ENCODE measurements around the gene ZNF142. TPM values are rescaled to one million over a fixed set of nuclear protein-coding genes. Genes with fewer than 3 reads are reported as not detected.
"Not testable (repeated sequence)": the region's sequence is repeated elsewhere in the genome, so short reads cannot be mapped to it uniquely, and the experiment has no call there.

Gene ZNF142
- total RNA-seq, 1 donor from 2014 or later: 38.3 TPM

DNA sequence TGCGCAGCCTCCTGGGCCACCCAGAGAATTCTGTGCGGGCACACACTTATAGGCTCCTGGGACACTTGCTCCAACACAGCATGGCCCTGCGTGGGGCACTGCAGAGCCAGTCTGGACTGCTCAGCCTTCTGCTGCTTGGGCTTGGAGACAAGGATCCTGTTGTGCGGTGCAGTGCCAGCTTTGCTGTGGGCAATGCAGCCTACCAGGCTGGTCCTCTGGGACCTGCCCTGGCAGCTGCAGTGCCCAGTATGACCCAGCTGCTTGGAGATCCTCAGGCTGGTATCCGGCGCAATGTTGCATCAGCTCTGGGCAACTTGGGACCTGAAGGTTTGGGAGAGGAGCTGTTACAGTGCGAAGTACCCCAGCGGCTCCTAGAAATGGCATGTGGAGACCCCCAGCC is 39.5 kb upstream of the ZNF142 start:
- Mint-ChIP-seq H3K9me3 (no peaks in the 10 kb centered on the region), H3K36me3 (peaks cover 9% of the 10 kb centered on the region), H3K4me3 (no peak overlapping the region), H3K4me1 (ENCODE audit: unreplicated experiment) (no peaks in the 10 kb centered on the region), H3K27me3 (no peaks in the 10 kb centered on the region), H3K27ac (no peak overlapping the region)
- DNase-seq (ENCODE audit: extremely low spot score, unreplicated experiment): no peak
- TF ChIP-seq, protein P1, sequence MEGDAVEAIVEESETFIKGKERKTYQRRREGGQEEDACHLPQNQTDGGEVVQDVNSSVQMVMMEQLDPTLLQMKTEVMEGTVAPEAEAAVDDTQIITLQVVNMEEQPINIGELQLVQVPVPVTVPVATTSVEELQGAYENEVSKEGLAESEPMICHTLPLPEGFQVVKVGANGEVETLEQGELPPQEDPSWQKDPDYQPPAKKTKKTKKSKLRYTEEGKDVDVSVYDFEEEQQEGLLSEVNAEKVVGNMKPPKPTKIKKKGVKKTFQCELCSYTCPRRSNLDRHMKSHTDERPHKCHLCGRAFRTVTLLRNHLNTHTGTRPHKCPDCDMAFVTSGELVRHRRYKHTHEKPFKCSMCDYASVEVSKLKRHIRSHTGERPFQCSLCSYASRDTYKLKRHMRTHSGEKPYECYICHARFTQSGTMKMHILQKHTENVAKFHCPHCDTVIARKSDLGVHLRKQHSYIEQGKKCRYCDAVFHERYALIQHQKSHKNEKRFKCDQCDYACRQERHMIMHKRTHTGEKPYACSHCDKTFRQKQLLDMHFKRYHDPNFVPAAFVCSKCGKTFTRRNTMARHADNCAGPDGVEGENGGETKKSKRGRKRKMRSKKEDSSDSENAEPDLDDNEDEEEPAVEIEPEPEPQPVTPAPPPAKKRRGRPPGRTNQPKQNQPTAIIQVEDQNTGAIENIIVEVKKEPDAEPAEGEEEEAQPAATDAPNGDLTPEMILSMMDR (conservative IDR thresholded peaks at IDR 0.05): no peak

DNA sequence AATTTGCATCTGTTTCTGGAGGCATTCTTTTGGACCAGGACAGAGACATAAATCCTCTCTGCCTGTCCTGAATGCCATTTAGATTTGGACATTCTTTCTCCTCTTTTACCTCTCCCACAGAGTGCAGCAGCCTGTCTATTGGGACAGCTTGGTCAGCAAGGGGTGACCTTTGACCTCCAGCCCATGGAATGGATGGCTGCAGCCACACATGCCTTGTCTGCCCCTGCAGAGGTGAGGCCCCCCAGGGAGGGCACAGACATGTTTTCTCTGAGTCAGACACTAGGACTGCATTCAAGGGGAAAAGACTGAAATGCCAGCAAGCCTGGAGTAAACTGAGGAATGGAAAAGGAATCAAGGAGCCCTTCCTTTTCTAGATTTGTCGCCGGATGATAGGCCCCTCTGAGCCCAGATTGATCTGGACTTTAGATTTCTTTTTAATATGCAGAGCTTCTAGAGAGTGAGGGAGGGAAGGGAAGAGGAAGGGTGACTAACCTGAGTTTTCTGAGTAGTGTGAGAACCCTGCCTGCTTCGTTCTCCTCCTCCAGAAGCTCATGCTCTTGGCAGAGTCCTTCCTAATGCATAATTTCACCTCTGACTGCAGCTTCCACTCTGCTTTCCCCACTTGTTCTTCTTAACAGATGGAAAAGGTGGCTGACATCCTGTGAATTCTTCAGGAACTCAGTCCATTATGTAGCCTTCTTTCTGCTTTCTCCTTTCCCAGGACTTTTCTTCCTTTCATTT is 35.2 kb upstream of the ZNF142 start:
- TF ChIP-seq, protein P1 (conservative IDR thresholded peaks at IDR 0.05): no peak
- no peaks in the 10 kb centered on the region for H3K9me3 Mint-ChIP-seq
- DNase-seq (ENCODE audit: extremely low spot score, unreplicated experiment): no peak
- no peaks in the 10 kb centered on the region for H3K36me3 Mint-ChIP-seq
- no peak overlapping the region for H3K27ac Mint-ChIP-seq
- no peaks in the 10 kb centered on the region for H3K4me1 Mint-ChIP-seq (ENCODE audit: unreplicated experiment)
- no peaks in the 10 kb centered on the region for H3K27me3 Mint-ChIP-seq
- no peak overlapping the region for H3K4me3 Mint-ChIP-seq

DNA sequence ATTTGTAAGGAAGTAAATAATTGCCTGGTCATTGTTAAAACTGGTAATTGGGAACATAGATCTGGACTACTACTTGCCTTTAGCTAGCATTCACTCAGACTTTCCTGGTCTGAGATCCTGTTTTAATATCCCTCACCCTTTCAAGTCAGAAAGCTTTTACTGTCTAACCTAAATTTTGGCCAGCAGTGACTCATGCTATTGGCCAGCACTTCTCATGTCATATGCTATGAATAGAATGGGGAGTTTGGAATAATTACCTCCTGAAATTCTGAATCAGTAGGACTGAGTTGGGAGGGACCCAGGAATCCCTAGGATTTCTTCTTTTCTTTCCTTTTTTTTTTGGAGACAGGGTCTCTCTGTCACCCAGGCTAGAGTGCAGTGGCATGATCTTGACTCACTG is 31.8 kb upstream of the ZNF142 start:
- no peak overlapping the region for H3K4me3 Mint-ChIP-seq
- H3K4me1 Mint-ChIP-seq (ENCODE audit: unreplicated experiment): peaks cover 4% of the 10 kb centered on the region
- H3K27ac Mint-ChIP-seq: no peak overlapping the region
- H3K27me3 Mint-ChIP-seq: no peaks in the 10 kb centered on the region
- DNase-seq (ENCODE audit: extremely low spot score, unreplicated experiment): no peak
- H3K36me3 Mint-ChIP-seq: peaks cover 5% of the 10 kb centered on the region
- no peaks in the 10 kb centered on the region for H3K9me3 Mint-ChIP-seq
- TF ChIP-seq, protein P1 (conservative IDR thresholded peaks at IDR 0.05): no peak

DNA sequence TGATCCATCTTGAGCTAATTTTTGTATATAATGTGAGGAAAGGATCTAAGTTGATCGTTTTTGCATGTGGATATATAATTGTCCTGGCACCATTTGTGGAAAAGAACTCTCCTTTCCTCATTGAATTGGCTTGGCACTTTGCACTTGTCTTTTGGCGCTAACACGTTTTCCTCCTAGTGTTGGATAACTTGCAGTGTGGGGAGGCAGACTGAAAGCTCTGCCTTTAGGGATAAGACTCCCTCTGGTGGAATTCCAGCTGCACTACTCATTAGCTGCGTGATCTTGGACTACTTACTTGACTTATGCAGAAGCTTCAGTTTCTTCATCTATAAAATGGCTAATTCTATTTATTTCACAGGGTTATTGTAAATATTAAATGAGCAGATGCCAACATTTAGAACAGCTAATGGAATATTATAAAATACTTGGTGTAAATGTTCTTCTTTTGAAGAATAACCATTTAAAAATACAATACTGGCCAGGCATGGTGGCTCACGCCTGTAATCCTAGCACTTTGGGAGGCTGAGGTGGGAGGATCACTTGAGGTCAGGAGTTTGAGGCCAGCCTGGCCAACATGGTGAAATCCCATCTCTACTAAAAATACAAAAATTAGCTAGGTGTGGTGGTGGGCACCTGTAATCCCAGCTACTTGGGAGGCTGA is 28.1 kb upstream of the ZNF142 start:
- H3K4me1 Mint-ChIP-seq (ENCODE audit: unreplicated experiment); H3K4me3 Mint-ChIP-seq; DNase-seq (ENCODE audit: extremely low spot score, unreplicated experiment): not testable (repeated sequence)

DNA sequence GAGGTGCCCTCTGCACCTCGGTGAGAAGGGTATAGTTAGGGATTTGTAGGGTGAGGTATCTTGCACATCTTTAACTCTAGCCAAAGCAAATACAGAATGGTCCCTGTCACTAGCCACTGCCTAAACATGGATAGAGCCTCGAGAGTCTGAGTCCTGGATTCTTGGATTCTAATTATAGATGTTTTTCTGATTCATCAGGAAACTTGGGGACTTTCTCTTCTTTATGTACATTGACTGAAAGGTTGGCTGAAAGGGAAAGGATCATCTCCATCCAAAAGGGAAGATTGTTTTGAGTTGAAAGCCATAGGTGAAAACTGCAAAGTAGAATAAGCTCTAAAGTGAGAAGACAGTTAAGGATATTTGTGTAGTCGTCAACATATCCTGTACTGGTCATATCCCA is 20.6 kb upstream of the ZNF142 start:
- Mint-ChIP-seq H3K9me3 (no peaks in the 10 kb centered on the region), H3K4me1 (ENCODE audit: unreplicated experiment) (no peaks in the 10 kb centered on the region), H3K4me3 (no peak overlapping the region), H3K36me3 (peaks cover 18% of the 10 kb centered on the region), H3K27ac (no peak overlapping the region), H3K27me3 (no peaks in the 10 kb centered on the region)
- TF ChIP-seq, protein P1 (conservative IDR thresholded peaks at IDR 0.05): no peak
- DNase-seq (ENCODE audit: extremely low spot score, unreplicated experiment): no peak

More for the DNA sequence above, 28.1 kb upstream of the ZNF142 start:
- H3K27ac Mint-ChIP-seq, H3K9me3 Mint-ChIP-seq, H3K27me3 Mint-ChIP-seq: not testable (repeated sequence)
- H3K36me3 Mint-ChIP-seq: peaks cover 16% of the 10 kb centered on the region
- TF ChIP-seq, protein P1 (conservative IDR thresholded peaks at IDR 0.05): peak; percentile 87

Data from type B pancreatic cell (in vitro differentiated cells).